ENCODE results near the gene MCF2L.

DNA sequence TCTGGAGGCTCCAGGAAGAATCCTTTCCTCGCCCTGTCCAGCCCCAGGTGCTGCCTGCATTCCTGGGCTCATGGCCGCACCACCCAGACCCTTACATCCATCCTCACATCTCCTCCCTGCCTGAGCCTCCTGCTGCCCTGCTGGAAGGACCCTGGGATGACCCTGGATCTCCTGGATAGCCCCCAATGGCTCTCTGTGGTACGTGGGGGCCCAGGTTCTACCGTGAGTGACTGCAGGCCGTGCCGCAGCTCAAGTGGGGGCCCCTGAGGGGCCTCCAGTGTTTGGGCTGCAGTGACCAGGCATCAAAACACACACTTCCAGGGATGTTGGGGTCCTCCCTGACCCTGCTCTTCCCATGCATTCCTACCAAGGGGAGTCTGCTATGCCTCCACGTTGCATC is 8.3 kb upstream of the MCF2L start:
- TF ChIP-seq TEAD4 (IDR thresholded peaks at IDR 0.05; ENCODE audit: low read length) (no peak), TEAD4 (CRISPR knock-in tag; IDR thresholded peaks at IDR 0.05; ENCODE audit: borderline replicate concordance) (no peak), ZNF121 (CRISPR knock-in tag; conservative IDR thresholded peaks at IDR 0.05) (no peak), ATF7 (IDR thresholded peaks at IDR 0.05) (no peak), FOXM1 (IDR thresholded peaks at IDR 0.05; ENCODE audit: low read depth) (no peak), FOXM1 (CRISPR knock-in tag; IDR thresholded peaks at IDR 0.05; ENCODE audit: low read depth) (no peak), TARDBP (IDR thresholded peaks at IDR 0.05) (no peak), TAF1 (IDR thresholded peaks at IDR 0.05; ENCODE audit: control insufficient read depth, extremely low read depth, insufficient read depth, low read length, severe bottlenecking) (no peak)
- TF ChIP-seq, protein P1, sequence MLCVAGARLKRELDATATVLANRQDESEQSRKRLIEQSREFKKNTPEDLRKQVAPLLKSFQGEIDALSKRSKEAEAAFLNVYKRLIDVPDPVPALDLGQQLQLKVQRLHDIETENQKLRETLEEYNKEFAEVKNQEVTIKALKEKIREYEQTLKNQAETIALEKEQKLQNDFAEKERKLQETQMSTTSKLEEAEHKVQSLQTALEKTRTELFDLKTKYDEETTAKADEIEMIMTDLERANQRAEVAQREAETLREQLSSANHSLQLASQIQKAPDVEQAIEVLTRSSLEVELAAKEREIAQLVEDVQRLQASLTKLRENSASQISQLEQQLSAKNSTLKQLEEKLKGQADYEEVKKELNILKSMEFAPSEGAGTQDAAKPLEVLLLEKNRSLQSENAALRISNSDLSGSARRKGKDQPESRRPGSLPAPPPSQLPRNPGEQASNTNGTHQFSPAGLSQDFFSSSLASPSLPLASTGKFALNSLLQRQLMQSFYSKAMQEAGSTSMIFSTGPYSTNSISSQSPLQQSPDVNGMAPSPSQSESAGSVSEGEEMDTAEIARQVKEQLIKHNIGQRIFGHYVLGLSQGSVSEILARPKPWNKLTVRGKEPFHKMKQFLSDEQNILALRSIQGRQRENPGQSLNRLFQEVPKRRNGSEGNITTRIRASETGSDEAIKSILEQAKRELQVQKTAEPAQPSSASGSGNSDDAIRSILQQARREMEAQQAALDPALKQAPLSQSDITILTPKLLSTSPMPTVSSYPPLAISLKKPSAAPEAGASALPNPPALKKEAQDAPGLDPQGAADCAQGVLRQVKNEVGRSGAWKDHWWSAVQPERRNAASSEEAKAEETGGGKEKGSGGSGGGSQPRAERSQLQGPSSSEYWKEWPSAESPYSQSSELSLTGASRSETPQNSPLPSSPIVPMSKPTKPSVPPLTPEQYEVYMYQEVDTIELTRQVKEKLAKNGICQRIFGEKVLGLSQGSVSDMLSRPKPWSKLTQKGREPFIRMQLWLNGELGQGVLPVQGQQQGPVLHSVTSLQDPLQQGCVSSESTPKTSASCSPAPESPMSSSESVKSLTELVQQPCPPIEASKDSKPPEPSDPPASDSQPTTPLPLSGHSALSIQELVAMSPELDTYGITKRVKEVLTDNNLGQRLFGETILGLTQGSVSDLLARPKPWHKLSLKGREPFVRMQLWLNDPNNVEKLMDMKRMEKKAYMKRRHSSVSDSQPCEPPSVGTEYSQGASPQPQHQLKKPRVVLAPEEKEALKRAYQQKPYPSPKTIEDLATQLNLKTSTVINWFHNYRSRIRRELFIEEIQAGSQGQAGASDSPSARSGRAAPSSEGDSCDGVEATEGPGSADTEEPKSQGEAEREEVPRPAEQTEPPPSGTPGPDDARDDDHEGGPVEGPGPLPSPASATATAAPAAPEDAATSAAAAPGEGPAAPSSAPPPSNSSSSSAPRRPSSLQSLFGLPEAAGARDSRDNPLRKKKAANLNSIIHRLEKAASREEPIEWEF (CRISPR knock-in tag; IDR thresholded peaks at IDR 0.05), result no peak
- TF ChIP-seq, protein P2, sequence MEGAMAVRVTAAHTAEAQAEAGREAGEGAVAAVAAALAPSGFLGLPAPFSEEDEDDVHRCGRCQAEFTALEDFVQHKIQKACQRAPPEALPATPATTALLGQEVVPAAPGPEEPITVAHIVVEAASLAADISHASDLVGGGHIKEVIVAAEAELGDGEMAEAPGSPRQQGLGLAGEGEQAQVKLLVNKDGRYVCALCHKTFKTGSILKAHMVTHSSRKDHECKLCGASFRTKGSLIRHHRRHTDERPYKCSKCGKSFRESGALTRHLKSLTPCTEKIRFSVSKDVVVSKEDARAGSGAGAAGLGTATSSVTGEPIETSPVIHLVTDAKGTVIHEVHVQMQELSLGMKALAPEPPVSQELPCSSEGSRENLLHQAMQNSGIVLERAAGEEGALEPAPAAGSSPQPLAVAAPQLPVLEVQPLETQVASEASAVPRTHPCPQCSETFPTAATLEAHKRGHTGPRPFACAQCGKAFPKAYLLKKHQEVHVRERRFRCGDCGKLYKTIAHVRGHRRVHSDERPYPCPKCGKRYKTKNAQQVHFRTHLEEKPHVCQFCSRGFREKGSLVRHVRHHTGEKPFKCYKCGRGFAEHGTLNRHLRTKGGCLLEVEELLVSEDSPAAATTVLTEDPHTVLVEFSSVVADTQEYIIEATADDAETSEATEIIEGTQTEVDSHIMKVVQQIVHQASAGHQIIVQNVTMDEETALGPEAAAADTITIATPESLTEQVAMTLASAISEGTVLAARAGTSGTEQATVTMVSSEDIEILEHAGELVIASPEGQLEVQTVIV (CRISPR knock-in tag; IDR thresholded peaks at IDR 0.05; ENCODE audit: borderline replicate concordance), result no peak
- TF ChIP-seq, protein P3, sequence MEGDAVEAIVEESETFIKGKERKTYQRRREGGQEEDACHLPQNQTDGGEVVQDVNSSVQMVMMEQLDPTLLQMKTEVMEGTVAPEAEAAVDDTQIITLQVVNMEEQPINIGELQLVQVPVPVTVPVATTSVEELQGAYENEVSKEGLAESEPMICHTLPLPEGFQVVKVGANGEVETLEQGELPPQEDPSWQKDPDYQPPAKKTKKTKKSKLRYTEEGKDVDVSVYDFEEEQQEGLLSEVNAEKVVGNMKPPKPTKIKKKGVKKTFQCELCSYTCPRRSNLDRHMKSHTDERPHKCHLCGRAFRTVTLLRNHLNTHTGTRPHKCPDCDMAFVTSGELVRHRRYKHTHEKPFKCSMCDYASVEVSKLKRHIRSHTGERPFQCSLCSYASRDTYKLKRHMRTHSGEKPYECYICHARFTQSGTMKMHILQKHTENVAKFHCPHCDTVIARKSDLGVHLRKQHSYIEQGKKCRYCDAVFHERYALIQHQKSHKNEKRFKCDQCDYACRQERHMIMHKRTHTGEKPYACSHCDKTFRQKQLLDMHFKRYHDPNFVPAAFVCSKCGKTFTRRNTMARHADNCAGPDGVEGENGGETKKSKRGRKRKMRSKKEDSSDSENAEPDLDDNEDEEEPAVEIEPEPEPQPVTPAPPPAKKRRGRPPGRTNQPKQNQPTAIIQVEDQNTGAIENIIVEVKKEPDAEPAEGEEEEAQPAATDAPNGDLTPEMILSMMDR (IDR thresholded peaks at IDR 0.05 in 2 of 3, conservative IDR thresholded peaks at IDR 0.05 in 1 of 3; ENCODE audit: insufficient read depth in 2 of 3, low read depth in 1 of 3, low read length in 3 of 3), result no peak

Data from K562 (cell line).